Ovary (tissue), 9 donors: ENCODE data around the gene RABL6. TPM values are rescaled to one million over a fixed set of nuclear protein-coding genes. Genes with fewer than 3 reads are reported as not detected.

Experiments used
- DNase-seq, 5 donors: peaks; one replicate each; pipeline ENCODE4 v3.0.0-alpha.2; 2019 to 2020
- H3K27ac ChIP-seq, 2 donors: fragments of 200-600 bp; one replicate each; pipeline versions ENCODE4 v1.5.1 to v1.8.0; 2019 to 2022
- H3K27me3 ChIP-seq: fragments of 200-600 bp; one replicate; pipeline ENCODE4 v1.8.0; 2022
- H3K36me3 ChIP-seq: fragments of 200-600 bp; sonication (generic); one replicate; pipeline ENCODE4 v1.5.1; 2019
- H3K4me1 ChIP-seq: one replicate; pipeline ENCODE4 v1.8.1; 2013; ENCODE audit warnings: mild to moderate bottlenecking, moderate library complexity; ENCODE audit not compliant: insufficient read depth
- H3K4me3 ChIP-seq: fragments of 200-600 bp; sonication (generic); one replicate; pipeline ENCODE4 v1.5.1; 2017
- H3K9me3 ChIP-seq, 2 donors: fragments of 200-600 bp in 1 of 2; sonication (generic) in 1 of 2; one replicate each; pipeline versions ENCODE4 v1.5.1 to v1.8.1; 2013 to 2019; ENCODE audit warnings: mild to moderate bottlenecking in 1 of 2, moderate library complexity in 1 of 2
- EP300 ChIP-seq: sonication (generic); formaldehyde crosslinking; IDR thresholded peaks from one replicate; pipeline ENCODE4 v1.6.1; 2017; ENCODE audit warnings: antibody characterized with exemption
- POLR2A ChIP-seq: fragments of 450-650 bp; IDR thresholded peaks from one replicate; pipeline ENCODE4 v1.6.1; 2017; ENCODE audit warnings: antibody characterized with exemption, mild to moderate bottlenecking, moderate library complexity
- WGBS, 3 donors: extraction: QIAGEN DNeasy Blood & Tissue Kit in 1 of 3; methylation state at CpG; one replicate each; pipeline versions ENCODE4 v1.1.5 to v1.1.7; 2013 to 2017; 5-methylcytosine and 5-hydroxymethylcytosine counted together
- intact Hi-C, 4 donors: fragments of 100-400 bp; cut with DNase I; formaldehyde crosslinking; loops; one replicate each; pipeline versions ENCODE4 v1.11.0 to v1.15.1; 2022 to 2023
- microRNA-seq, 3 donors: library from miRNA; unstranded; fragments of <30 nt; microRNA quantifications; one replicate each; pipeline versions ENCODE4 to v1.2.0, GENCODE V29; 2019 to 2020
- polyA plus RNA-seq, 2 donors: library from polyadenylated mRNA; stranded (reverse); fragments of 200-250 nt in 1 of 2; fragments of 350-450 nt in 1 of 2; fragmentation: Illumina TruSeq in 1 of 2; extraction: RNeasy Lipid Tissue Mini Kit (QIAGEN cat#74804) in 1 of 2; gene quantifications; one replicate each; pipeline ENCODE4 v1.2.3, GENCODE V29; 2013 to 2014
- small RNA-seq: library from RNA; depleted of rRNA; stranded (forward); fragments of <200 nt; gene quantifications from one replicate; pipeline ENCODE3, GENCODE V24; 2016
- total RNA-seq, 7 donors: library from RNA; depleted of rRNA in 2 of 7; stranded (reverse); fragments of >200 nt in 2 of 7; fragmentation: NEBNext Ultra II Directional in 3 of 7; extraction: Animal tissue kit (Norgen Biotek cat#: 25700) in 3 of 7; gene quantifications; one replicate each; pipeline versions ENCODE4 v1.1.0 to v1.2.4, GENCODE V29; 2016 to 2023
- TF ChIP-seq, protein P1 (sequence below), 3 donors: fragments of 450-650 bp in 2 of 3; fragments of 200-600 bp in 1 of 3; IDR thresholded peaks; one replicate each; pipeline versions ENCODE4 v1.5.1 to v1.8.0; 2016 to 2022; ENCODE audit warnings: antibody characterized with exemption in 3 of 3, mild to moderate bottlenecking in 1 of 3
- donor health status: DM: no; HTN: no; CAD: no; lungs with moderate emphysema.
- donor health status: DM: no; HTN: no; CAD: no.
- donor health status: Bipolar disorder and iron deficiency.
- donor health status: DM: yes; HTN: yes; CAD: no.
- donor health status: DM: no; HTN: no; CAD: no.
- donor health status: DM: yes; HTN: yes; CAD: no.

RABL6 gene
- total and polyA plus RNA-seq, 9 donors: 22.6 to 65.4 (median 49.4) TPM

- H3K36me3 ChIP-seq: no peaks in the 10 kb centered on the region
- no peak overlapping the region for H3K27ac ChIP-seq
- WGBS, 3 donors: 92 to 93% (median 93%) methylated on average over 42 of the region's 42 CpGs
- DNase-seq: no peak
- no peaks in the 10 kb centered on the region for H3K27me3 ChIP-seq
- H3K4me3 ChIP-seq: no peak overlapping the region
- no peaks in the 10 kb centered on the region for H3K9me3 ChIP-seq
- TF ChIP-seq, protein P1, sequence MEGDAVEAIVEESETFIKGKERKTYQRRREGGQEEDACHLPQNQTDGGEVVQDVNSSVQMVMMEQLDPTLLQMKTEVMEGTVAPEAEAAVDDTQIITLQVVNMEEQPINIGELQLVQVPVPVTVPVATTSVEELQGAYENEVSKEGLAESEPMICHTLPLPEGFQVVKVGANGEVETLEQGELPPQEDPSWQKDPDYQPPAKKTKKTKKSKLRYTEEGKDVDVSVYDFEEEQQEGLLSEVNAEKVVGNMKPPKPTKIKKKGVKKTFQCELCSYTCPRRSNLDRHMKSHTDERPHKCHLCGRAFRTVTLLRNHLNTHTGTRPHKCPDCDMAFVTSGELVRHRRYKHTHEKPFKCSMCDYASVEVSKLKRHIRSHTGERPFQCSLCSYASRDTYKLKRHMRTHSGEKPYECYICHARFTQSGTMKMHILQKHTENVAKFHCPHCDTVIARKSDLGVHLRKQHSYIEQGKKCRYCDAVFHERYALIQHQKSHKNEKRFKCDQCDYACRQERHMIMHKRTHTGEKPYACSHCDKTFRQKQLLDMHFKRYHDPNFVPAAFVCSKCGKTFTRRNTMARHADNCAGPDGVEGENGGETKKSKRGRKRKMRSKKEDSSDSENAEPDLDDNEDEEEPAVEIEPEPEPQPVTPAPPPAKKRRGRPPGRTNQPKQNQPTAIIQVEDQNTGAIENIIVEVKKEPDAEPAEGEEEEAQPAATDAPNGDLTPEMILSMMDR (IDR thresholded peaks at IDR 0.05): no peak
- no peak for TF ChIP-seq POLR2A
- TF ChIP-seq EP300: no peak
- intact Hi-C loops: loop anchor here in 1 of 4 donors (5.0 kb wide), 1 partner anchor 52 kb away; the partner anchor contains the start of gene FBXW5
- peaks cover 5% of the 10 kb centered on the region for H3K4me1 ChIP-seq
Measured at GRCh38 chr9:136889858-136890257, 82.1 kb downstream of the RABL6 start.

- TF ChIP-seq POLR2A (no peak), EP300 (no peak)
- TF ChIP-seq, protein P1 (IDR thresholded peaks at IDR 0.05): no peak
- no peak for DNase-seq
- Histone ChIP-seq H3K9me3 (no peaks in the 10 kb centered on the region), H3K4me3 (no peak overlapping the region), H3K27ac (no peak overlapping the region), H3K36me3 (no peaks in the 10 kb centered on the region), H3K27me3 (no peaks in the 10 kb centered on the region), H3K4me1 (peaks cover 5% of the 10 kb centered on the region)
- intact Hi-C loops: no loop called here
- WGBS, 3 donors: 80 to 81% (median 80%) methylated on average over 13 of the region's 13 CpGs
Measured at GRCh38 chr9:136890661-136891060, 82.9 kb downstream of the RABL6 start.

Small RNAs within 50 kb of the gene (microRNA-seq; reads per million reads assigned to microRNA genes)
- 0 reads per million in 3 donors for gene MIR4292
- gene MIR4479: 0 to 0.32 (median 0.18) reads per million in 3 donors

Small RNAs within 50 kb of the gene (small RNA-seq; reads per million reads assigned to genes)
- gene AL355987.2 (not detected), gene ATP6V1G1P3 (not detected), gene MIR4292 (not detected), gene MIR4479 (not detected)

Other genes starting within 250 kb of the RABL6 start
- gene EGFL7, start 145.0 kb upstream of the RABL6 start, total RNA-seq: 100 to 1,000 TPM in 1 of 7 donors, 10 to 100 TPM in 6; 27.1 to 113 (median 43.4) TPM
- gene EGFL7, start 145.0 kb upstream of the RABL6 start, polyA plus RNA-seq: 100 to 1,000 TPM in 1 of 2 donors, under 1 TPM in 1; 0.18 to 105 TPM
- gene AGPAT2, start 120.5 kb upstream of the RABL6 start, total RNA-seq: 10 to 100 TPM; 14.4 to 40.9 (median 24.8) TPM
- gene AGPAT2, start 120.5 kb upstream of the RABL6 start, polyA plus RNA-seq: 10 to 100 TPM in 1 of 2 donors, 1 to 10 TPM in 1; 6.1 to 23.9 TPM
- 10 to 100 TPM in 5 of 7 donors, 1 to 10 TPM in 2; 5.2 to 23.4 (median 13.1) TPM for gene DIPK1B, start 95.4 kb upstream of the RABL6 start, total RNA-seq
- 10 to 100 TPM in 1 of 2 donors, 1 to 10 TPM in 1; 2.9 to 15.0 TPM for gene DIPK1B, start 95.4 kb upstream of the RABL6 start, polyA plus RNA-seq
- gene LCN10, start 65.0 kb upstream of the RABL6 start, total RNA-seq: 10 to 100 TPM in 2 of 7 donors, 1 to 10 TPM in 5; 1.4 to 45.4 (median 4.5) TPM
- 10 to 100 TPM in 1 of 2 donors, 1 to 10 TPM in 1; 2.4 to 15.2 TPM for gene LCN10, start 65.0 kb upstream of the RABL6 start, polyA plus RNA-seq
- 10 to 100 TPM in 3 of 7 donors, 1 to 10 TPM in 4; 1.8 to 59.3 (median 8.3) TPM for gene LCN6, start 59.4 kb upstream of the RABL6 start, total RNA-seq
- 10 to 100 TPM in 1 of 2 donors, 1 to 10 TPM in 1; 1.6 to 33.4 TPM for gene LCN6, start 59.4 kb upstream of the RABL6 start, polyA plus RNA-seq
- gene LCN8, start 49.7 kb upstream of the RABL6 start, total RNA-seq: 1 to 10 TPM in 1 of 7 donors, under 1 TPM in 1, not detected in 5; 0.23 to 3.0 TPM
- gene LCN8, start 49.7 kb upstream of the RABL6 start, polyA plus RNA-seq: under 1 TPM in 1 of 2 donors, not detected in 1; 0.36 TPM
- gene LCN15, start 43.4 kb upstream of the RABL6 start, total RNA-seq: not detected
- not detected for gene LCN15, start 43.4 kb upstream of the RABL6 start, polyA plus RNA-seq
- gene TMEM141, start 16.6 kb upstream of the RABL6 start, total RNA-seq: 100 to 1,000 TPM in 1 of 7 donors, 10 to 100 TPM in 6; 43.1 to 115 (median 64.8) TPM
- gene TMEM141, start 16.6 kb upstream of the RABL6 start, polyA plus RNA-seq: 10 to 100 TPM; 23.4 to 64.9 TPM
- 10 to 100 TPM in 1 of 7 donors, 1 to 10 TPM in 6; 1.2 to 11.8 (median 6.6) TPM for gene CCDC183, start 11.6 kb upstream of the RABL6 start, total RNA-seq
- 1 to 10 TPM in 1 of 2 donors, under 1 TPM in 1; 0.47 to 3.1 TPM for gene CCDC183, start 11.6 kb upstream of the RABL6 start, polyA plus RNA-seq
- 1 to 10 TPM in 5 of 7 donors, under 1 TPM in 2; 0.48 to 2.4 (median 1.4) TPM for gene AJM1, start 34.5 kb downstream of the RABL6 start, total RNA-seq
- under 1 TPM in 1 of 2 donors, not detected in 1; 0.93 TPM for gene AJM1, start 34.5 kb downstream of the RABL6 start, polyA plus RNA-seq
- gene PHPT1, start 41.5 kb downstream of the RABL6 start, total RNA-seq: 100 to 1,000 TPM in 2 of 7 donors, 10 to 100 TPM in 5; 39.2 to 132 (median 86.9) TPM
- 10 to 100 TPM; 18.1 to 57.6 TPM for gene PHPT1, start 41.5 kb downstream of the RABL6 start, polyA plus RNA-seq
- gene MAMDC4, start 44.4 kb downstream of the RABL6 start, total RNA-seq: 10 to 100 TPM in 1 of 7 donors, 1 to 10 TPM in 6; 2.1 to 31.4 (median 2.5) TPM
- gene MAMDC4, start 44.4 kb downstream of the RABL6 start, polyA plus RNA-seq: 1 to 10 TPM in 1 of 2 donors, under 1 TPM in 1; 0.15 to 2.6 TPM
- gene EDF1, start 58.4 kb downstream of the RABL6 start, total RNA-seq: 100 to 1,000 TPM; 306 to 391 (median 336) TPM
- gene EDF1, start 58.4 kb downstream of the RABL6 start, polyA plus RNA-seq: 100 to 1,000 TPM; 154 to 444 TPM
- 10 to 100 TPM in 4 of 7 donors, 1 to 10 TPM in 3; 5.6 to 11.9 (median 10.3) TPM for gene TRAF2, start 78.6 kb downstream of the RABL6 start, total RNA-seq
- 1 to 10 TPM in 1 of 2 donors, under 1 TPM in 1; 0.83 to 7.6 TPM for gene TRAF2, start 78.6 kb downstream of the RABL6 start, polyA plus RNA-seq
- 10 to 100 TPM; 49.4 to 75.5 (median 60.5) TPM for gene FBXW5, start 136.8 kb downstream of the RABL6 start, total RNA-seq
- 10 to 100 TPM in 1 of 2 donors, 1 to 10 TPM in 1; 2.2 to 64.1 TPM for gene FBXW5, start 136.8 kb downstream of the RABL6 start, polyA plus RNA-seq
- gene C8G, start 137.3 kb downstream of the RABL6 start, total RNA-seq: under 1 TPM in 1 of 7 donors, not detected in 6; 1.00 TPM
- gene C8G, start 137.3 kb downstream of the RABL6 start, polyA plus RNA-seq: under 1 TPM in 1 of 2 donors, not detected in 1; 0.38 TPM
- 10 to 100 TPM in 5 of 7 donors, 1 to 10 TPM in 2; 1.3 to 40.9 (median 19.2) TPM for gene LCN12, start 144.3 kb downstream of the RABL6 start, total RNA-seq
- 1 to 10 TPM; 1.1 to 6.1 TPM for gene LCN12, start 144.3 kb downstream of the RABL6 start, polyA plus RNA-seq
- gene PTGDS, start 169.6 kb downstream of the RABL6 start, total RNA-seq: 100 to 1,000 TPM in 2 of 7 donors, 10 to 100 TPM in 4, 1 to 10 TPM in 1; 5.8 to 191 (median 59.8) TPM
- 10 to 100 TPM; 13.6 to 43.1 TPM for gene PTGDS, start 169.6 kb downstream of the RABL6 start, polyA plus RNA-seq
- 1 to 10 TPM in 2 of 7 donors, under 1 TPM in 4, not detected in 1; 0.25 to 1.6 (median 0.61) TPM for gene LCNL1, start 175.0 kb downstream of the RABL6 start, total RNA-seq
- under 1 TPM; 0.17 to 0.19 TPM for gene LCNL1, start 175.0 kb downstream of the RABL6 start, polyA plus RNA-seq
- 10 to 100 TPM; 23.6 to 48.9 (median 37.5) TPM for gene PAXX, start 184.5 kb downstream of the RABL6 start, total RNA-seq
- gene PAXX, start 184.5 kb downstream of the RABL6 start, polyA plus RNA-seq: 10 to 100 TPM in 1 of 2 donors, 1 to 10 TPM in 1; 1.1 to 47.8 TPM
- gene CLIC3, start 188.6 kb downstream of the RABL6 start, total RNA-seq: 1 to 10 TPM in 3 of 7 donors, under 1 TPM in 2, not detected in 2; 0.57 to 6.5 (median 1.5) TPM
- 1 to 10 TPM in 1 of 2 donors, not detected in 1; 1.1 TPM for gene CLIC3, start 188.6 kb downstream of the RABL6 start, polyA plus RNA-seq
- gene ABCA2, start 220.3 kb downstream of the RABL6 start, total RNA-seq: 10 to 100 TPM in 5 of 7 donors, 1 to 10 TPM in 2; 5.8 to 26.9 (median 13.7) TPM
- 10 to 100 TPM in 1 of 2 donors, 1 to 10 TPM in 1; 2.0 to 10.5 TPM for gene ABCA2, start 220.3 kb downstream of the RABL6 start, polyA plus RNA-seq
- under 1 TPM in 1 of 7 donors, not detected in 6; 0.08 TPM for gene FUT7, start 224.1 kb downstream of the RABL6 start, total RNA-seq
- gene FUT7, start 224.1 kb downstream of the RABL6 start, polyA plus RNA-seq: under 1 TPM in 1 of 2 donors, not detected in 1; 0.07 TPM
- gene NPDC1, start 238.2 kb downstream of the RABL6 start, total RNA-seq: 100 to 1,000 TPM in 2 of 7 donors, 10 to 100 TPM in 5; 22.3 to 112 (median 49.9) TPM
- 10 to 100 TPM in 1 of 2 donors, 1 to 10 TPM in 1; 2.1 to 67.9 TPM for gene NPDC1, start 238.2 kb downstream of the RABL6 start, polyA plus RNA-seq
- gene ENTPD2, start 246.1 kb downstream of the RABL6 start, total RNA-seq: 1 to 10 TPM in 4 of 7 donors, under 1 TPM in 3; 0.12 to 5.1 (median 1.0) TPM
- under 1 TPM; 0.32 to 0.82 TPM for gene ENTPD2, start 246.1 kb downstream of the RABL6 start, polyA plus RNA-seq